Prostate gland (tissue), 2 donors: ENCODE data around the gene CCDC191. TPM values are rescaled to one million over a fixed set of nuclear protein-coding genes. Genes with fewer than 3 reads are reported as not detected.

Experiments
- DNase-seq: peaks from one replicate; pipeline ENCODE4 v3.0.0-alpha.2; 2019; ENCODE audit warnings: low spot score
- H3K27ac ChIP-seq, 2 donors: fragments of 200-600 bp; sonication (generic); 2 replicates each; pipeline ENCODE4 v1.5.1; 2017 to 2019
- H3K27me3 ChIP-seq: fragments of 200-600 bp; sonication (generic); replicated peaks from 2 replicates; pipeline ENCODE4 v1.5.1; 2019; ENCODE audit not compliant: insufficient read depth
- H3K36me3 ChIP-seq, 2 donors: fragments of 200-600 bp; sonication (generic); 1 replicate in 1 of 2; 2 replicates in 1 of 2; pipeline versions ENCODE4 v1.5.1 to v1.8.1; 2017 to 2019
- H3K4me1 ChIP-seq: fragments of 200-600 bp; sonication (generic); replicated peaks from 2 replicates; pipeline ENCODE4 v1.5.1; 2019
- H3K4me3 ChIP-seq, 2 donors: fragments of 200-600 bp; sonication (generic); 2 replicates each; pipeline ENCODE4 v1.5.1; 2017 to 2019
- H3K9me3 ChIP-seq: fragments of 200-600 bp; sonication (generic); 2 replicates; pipeline ENCODE4 v1.5.1; 2017
- CTCF ChIP-seq, 4 experiments: fragments of 200-600 bp in 2 of 4; fragments of 450-650 bp in 2 of 4; sonication (generic) in 2 of 4; IDR thresholded peaks; 1 replicate in 3 of 4; 2 replicates in 1 of 4; pipeline ENCODE4 v1.5.1; 2016 to 2019; ENCODE audit warnings: antibody characterized with exemption in 4 of 4, mild to moderate bottlenecking in 2 of 4, moderate library complexity in 2 of 4
- POLR2A ChIP-seq: fragments of 450-650 bp; IDR thresholded peaks from one replicate; pipeline ENCODE4 v1.6.1; 2016; ENCODE audit warnings: antibody characterized with exemption, mild to moderate bottlenecking
- POLR2AphosphoS5 ChIP-seq: sonication (generic); formaldehyde crosslinking; IDR thresholded peaks from one replicate; pipeline ENCODE4 v1.6.1; 2017; ENCODE audit warnings: antibody characterized with exemption
- WGBS: methylation state at CpG from one replicate; pipeline ENCODE4 v1.1.5; 2018; 5-methylcytosine and 5-hydroxymethylcytosine counted together
- intact Hi-C: fragments of 100-400 bp; cut with DNase I; formaldehyde crosslinking; loops from one replicate; pipeline ENCODE4 v1.14.2; 2022
- total RNA-seq, 2 donors: library from RNA; depleted of rRNA; stranded (reverse); fragments of >200 nt; gene quantifications; one replicate each; pipeline ENCODE4 v1.1.0, GENCODE V29; 2016

Gene CCDC191
- total RNA-seq, 2 donors from 2014 or later: 4.6 to 8.1 TPM

GRCh38 chr3:114101101-114101500 lies 44.8 kb upstream of the CCDC191 start:
- no peak overlapping the region for H3K4me3 ChIP-seq
- H3K36me3 ChIP-seq: no peaks in the 10 kb centered on the region
- no peak for DNase-seq
- TF ChIP-seq POLR2A (no peak), POLR2AphosphoS5 (no peak), CTCF (IDR thresholded peaks at IDR 0.05) (no peak)
- no peaks in the 10 kb centered on the region for H3K4me1 ChIP-seq
- intact Hi-C loops: no loop called here
- no peak overlapping the region for H3K27ac ChIP-seq
- 80% methylated on average over 1 of the region's 1 CpG for WGBS
- H3K27me3 ChIP-seq: no peaks in the 10 kb centered on the region
- H3K9me3 ChIP-seq: no peaks in the 10 kb centered on the region

GRCh38 chr3:114095796-114096195 lies 39.5 kb upstream of the CCDC191 start:
- Histone ChIP-seq H3K27me3 (no peaks in the 10 kb centered on the region), H3K27ac (no peak overlapping the region), H3K9me3 (no peaks in the 10 kb centered on the region), H3K4me1 (no peaks in the 10 kb centered on the region), H3K36me3 (no peaks in the 10 kb centered on the region), H3K4me3 (no peak overlapping the region)
- no peak for TF ChIP-seq CTCF (IDR thresholded peaks at IDR 0.05)
- TF ChIP-seq POLR2A: no peak
- no peak for TF ChIP-seq POLR2AphosphoS5
- intact Hi-C loops: no loop called here
- no peak for DNase-seq
- 70% methylated on average over 3 of the region's 3 CpGs for WGBS

- peak; percentile 24 for DNase-seq
- H3K9me3 ChIP-seq: no peaks in the 10 kb centered on the region
- 52% methylated on average over 2 of the region's 2 CpGs for WGBS
- H3K36me3 ChIP-seq: no peaks in the 10 kb centered on the region
- intact Hi-C loops: no loop called here
- no peak for TF ChIP-seq POLR2A
- no peak for TF ChIP-seq POLR2AphosphoS5
- TF ChIP-seq CTCF (IDR thresholded peaks at IDR 0.05): no peak
- H3K27me3 ChIP-seq: no peaks in the 10 kb centered on the region
- no peak overlapping the region for H3K4me3 ChIP-seq
- no peak overlapping the region for H3K27ac ChIP-seq
- H3K4me1 ChIP-seq: no peaks in the 10 kb centered on the region
These were observed 37.3 kb upstream of the CCDC191 start for GRCh38 chr3:114093596-114093995.

- no peak for DNase-seq
- WGBS: 14% methylated on average over 3 of the region's 3 CpGs
- intact Hi-C loops: no loop called here
- Histone ChIP-seq H3K27me3 (no peaks in the 10 kb centered on the region), H3K9me3 (no peaks in the 10 kb centered on the region), H3K27ac (no peak overlapping the region), H3K36me3 (no peaks in the 10 kb centered on the region), H3K4me1 (no peaks in the 10 kb centered on the region), H3K4me3 (no peak overlapping the region)
- no peak for TF ChIP-seq CTCF (IDR thresholded peaks at IDR 0.05)
- TF ChIP-seq POLR2A: no peak
- no peak for TF ChIP-seq POLR2AphosphoS5
These were observed 36.7 kb upstream of the CCDC191 start for GRCh38 chr3:114093016-114093380.

- WGBS: 7% methylated on average over 13 of the region's 13 CpGs
- Histone ChIP-seq H3K4me1 (no peaks in the 10 kb centered on the region), H3K27me3 (no peaks in the 10 kb centered on the region), H3K36me3 (no peaks in the 10 kb centered on the region), H3K27ac (no peak overlapping the region), H3K9me3 (no peaks in the 10 kb centered on the region), H3K4me3 (no peak overlapping the region)
- intact Hi-C loops: no loop called here
- no peak for TF ChIP-seq POLR2A
- no peak for TF ChIP-seq CTCF (IDR thresholded peaks at IDR 0.05)
- no peak for TF ChIP-seq POLR2AphosphoS5
- DNase-seq: no peak
These were observed 36.1 kb upstream of the CCDC191 start for GRCh38 chr3:114092151-114093015.
